ENCODE data around the gene EPS15.

Gene EPS15

GRCh38 chr1:51527144-51527543, 8.1 kb upstream of the EPS15 start:
- no peak for TF ChIP-seq CTCF (IDR thresholded peaks at IDR 0.05; ENCODE audit: low read depth, low read length)
- no peak overlapping the region for H3K4me3 ChIP-seq (ENCODE audit: low read depth, low read length)

- no peak for TF ChIP-seq CTCF (IDR thresholded peaks at IDR 0.05; ENCODE audit: low read depth, low read length)
Observed at GRCh38 chr1:51526248-51526647, 7.2 kb upstream of the EPS15 start.

DNA sequence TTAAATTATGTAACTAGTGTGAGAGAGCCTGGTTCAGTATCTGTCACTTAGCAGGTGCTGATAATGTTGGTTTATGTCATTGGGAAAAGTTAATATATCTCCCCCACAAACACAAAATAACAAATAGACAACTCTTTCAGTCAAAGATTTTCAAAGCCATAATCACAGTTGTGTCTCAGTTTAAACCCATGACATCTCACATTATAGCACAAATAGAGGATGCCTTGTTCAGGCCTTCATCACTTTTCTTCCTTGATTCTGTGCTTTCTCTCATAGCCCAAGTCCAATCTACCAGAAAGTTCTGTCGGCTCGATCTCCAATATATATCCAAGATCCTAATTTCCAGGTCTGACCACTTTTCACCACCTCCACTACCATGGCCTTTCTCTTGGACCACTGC, 6.2 kb upstream of the EPS15 start:
- no peak for TF ChIP-seq CTCF (IDR thresholded peaks at IDR 0.05; ENCODE audit: low read depth, low read length)
- H3K4me3 ChIP-seq (ENCODE audit: low read depth, low read length) = no peak overlapping the region

More at GRCh38 chr1:51526248-51526647, 7.2 kb upstream of the EPS15 start:
- no peak overlapping the region for H3K4me3 ChIP-seq (ENCODE audit: low read depth, low read length)

- H3K4me3 ChIP-seq (ENCODE audit: low read depth, low read length) = no peak overlapping the region
- TF ChIP-seq CTCF (IDR thresholded peaks at IDR 0.05; ENCODE audit: low read depth, low read length) = no peak
Observed at GRCh38 chr1:51524817-51525216, 5.8 kb upstream of the EPS15 start.

DNA sequence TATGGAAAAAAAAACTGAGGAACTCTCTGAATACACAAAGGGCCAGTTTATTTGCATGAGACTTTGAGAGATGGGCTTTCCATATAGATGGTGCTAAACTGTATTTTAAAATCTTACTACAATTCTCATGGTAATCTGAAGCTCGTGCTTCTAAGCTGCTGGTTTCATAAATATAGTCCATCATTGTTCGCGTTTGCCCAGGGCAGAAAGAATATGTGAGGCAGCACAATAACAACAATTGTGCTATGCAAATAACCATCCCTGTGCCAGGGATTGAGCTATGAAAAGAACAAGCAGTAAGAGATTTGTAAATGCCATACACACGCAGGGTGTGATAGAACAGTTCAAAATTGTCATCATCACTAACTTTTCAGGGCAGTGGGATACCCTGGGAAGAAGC, 4.9 kb upstream of the EPS15 start:
- TF ChIP-seq CTCF (IDR thresholded peaks at IDR 0.05; ENCODE audit: low read depth, low read length) = no peak
- no peak overlapping the region for H3K4me3 ChIP-seq (ENCODE audit: low read depth, low read length)

GRCh38 chr1:51520700-51521248, 1.7 kb upstream of the EPS15 start:
- no peak for TF ChIP-seq CTCF (IDR thresholded peaks at IDR 0.05; ENCODE audit: low read depth, low read length)
- H3K4me3 ChIP-seq (ENCODE audit: low read depth, low read length) = no peak overlapping the region

- no peak overlapping the region for H3K4me3 ChIP-seq (ENCODE audit: low read depth, low read length)
- TF ChIP-seq CTCF (IDR thresholded peaks at IDR 0.05; ENCODE audit: low read depth, low read length) = no peak
Observed at GRCh38 chr1:51519865-51520699, 1.0 kb upstream of the EPS15 start.
